Measurements from ENCODE around the gene DMPK.

The DMPK gene, protein sequence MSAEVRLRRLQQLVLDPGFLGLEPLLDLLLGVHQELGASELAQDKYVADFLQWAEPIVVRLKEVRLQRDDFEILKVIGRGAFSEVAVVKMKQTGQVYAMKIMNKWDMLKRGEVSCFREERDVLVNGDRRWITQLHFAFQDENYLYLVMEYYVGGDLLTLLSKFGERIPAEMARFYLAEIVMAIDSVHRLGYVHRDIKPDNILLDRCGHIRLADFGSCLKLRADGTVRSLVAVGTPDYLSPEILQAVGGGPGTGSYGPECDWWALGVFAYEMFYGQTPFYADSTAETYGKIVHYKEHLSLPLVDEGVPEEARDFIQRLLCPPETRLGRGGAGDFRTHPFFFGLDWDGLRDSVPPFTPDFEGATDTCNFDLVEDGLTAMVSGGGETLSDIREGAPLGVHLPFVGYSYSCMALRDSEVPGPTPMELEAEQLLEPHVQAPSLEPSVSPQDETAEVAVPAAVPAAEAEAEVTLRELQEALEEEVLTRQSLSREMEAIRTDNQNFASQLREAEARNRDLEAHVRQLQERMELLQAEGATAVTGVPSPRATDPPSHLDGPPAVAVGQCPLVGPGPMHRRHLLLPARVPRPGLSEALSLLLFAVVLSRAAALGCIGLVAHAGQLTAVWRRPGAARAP

GRCh38 chr19:45782162-45782691 lies at the start of gene DMPK:
Gene DMPK (minus strand): TSS chr19:45782490. CDS start chr19:45782352, 138 bp downstream.
- H3K4me3 ChIP-seq (ENCODE audit: low read depth, low read length) = peak within 1 kb of the TSS; percentile 61
- TF ChIP-seq CTCF (IDR thresholded peaks at IDR 0.05; ENCODE audit: low read depth, low read length) = no peak

- no peak for TF ChIP-seq CTCF (IDR thresholded peaks at IDR 0.05; ENCODE audit: low read depth, low read length)
- H3K4me3 ChIP-seq (ENCODE audit: low read depth, low read length) = no peak overlapping the region
Measured at GRCh38 chr19:45828945-45829344, 46.7 kb upstream of the DMPK start.

GRCh38 chr19:45828523-45828922 lies 46.2 kb upstream of the DMPK start:
- no peak overlapping the region for H3K4me3 ChIP-seq (ENCODE audit: low read depth, low read length)
- TF ChIP-seq CTCF (IDR thresholded peaks at IDR 0.05; ENCODE audit: low read depth, low read length) = no peak

DNA sequence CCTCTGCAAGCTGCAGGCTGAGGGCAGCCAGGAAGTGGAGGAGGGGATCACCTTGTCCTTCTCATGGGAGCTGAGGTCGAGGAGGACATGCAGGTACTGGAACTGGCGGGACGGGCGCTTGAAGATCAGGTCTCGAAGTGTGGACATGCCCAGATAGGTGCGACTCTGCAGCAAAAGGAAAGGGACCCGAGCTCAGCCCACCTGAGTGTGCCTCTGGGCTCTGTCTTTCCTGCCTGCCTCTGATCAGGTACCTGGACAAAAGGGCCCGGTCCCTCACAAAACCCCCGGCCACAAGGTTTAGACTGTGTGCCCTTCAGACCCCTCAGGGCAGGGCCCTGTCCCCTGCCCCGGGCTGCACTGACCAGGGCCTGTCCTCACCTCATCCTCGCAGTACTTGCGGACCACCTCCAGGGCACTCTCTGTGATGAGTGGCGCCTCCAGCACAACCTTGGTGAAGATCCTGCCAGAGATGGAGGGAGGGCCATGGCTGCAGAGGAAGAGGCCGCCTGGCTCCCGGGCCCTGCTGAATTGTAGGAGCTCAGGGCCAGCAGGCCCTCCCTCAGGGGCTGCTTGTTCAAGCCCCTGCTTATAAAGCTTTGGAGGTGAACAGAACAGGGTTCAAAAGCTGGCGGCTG lies 45.3 kb upstream of the DMPK start:
- H3K4me3 ChIP-seq (ENCODE audit: low read depth, low read length) = no peak overlapping the region
- TF ChIP-seq CTCF (IDR thresholded peaks at IDR 0.05; ENCODE audit: low read depth, low read length) = no peak

GRCh38 chr19:45826934-45827333 lies 44.6 kb upstream of the DMPK start:
- no peak for TF ChIP-seq CTCF (IDR thresholded peaks at IDR 0.05; ENCODE audit: low read depth, low read length)
- no peak overlapping the region for H3K4me3 ChIP-seq (ENCODE audit: low read depth, low read length)

GRCh38 chr19:45825917-45826893 lies 43.9 kb upstream of the DMPK start:
- H3K4me3 ChIP-seq (ENCODE audit: low read depth, low read length) = no peak overlapping the region
- no peak for TF ChIP-seq CTCF (IDR thresholded peaks at IDR 0.05; ENCODE audit: low read depth, low read length)
